RKO (cell line): ENCODE results near the gene DPP8.
A peak's percentile ranks its signal among the peaks of the same experiment; 100 is the strongest.

Source experiments
- DNase-seq: peaks from one replicate; pipeline ENCODE4 v3.0.0-alpha.2; 2016; ENCODE audit warnings: low spot score

Gene DPP8

GRCh38 chr15:65423976-65424679 lies 93.4 kb downstream of the DPP8 start:
- peak; percentile 25 for DNase-seq

- no peak for DNase-seq
Observed at GRCh38 chr15:65423150-65423975, 94.1 kb downstream of the DPP8 start.

- DNase-seq: no peak
Observed at GRCh38 chr15:65421360-65422215, 95.9 kb downstream of the DPP8 start.

GRCh38 chr15:65420975-65421359 lies 96.5 kb downstream of the DPP8 start:
- DNase-seq: no peak

- no peak for DNase-seq
Observed at GRCh38 chr15:65418596-65418995, 98.9 kb downstream of the DPP8 start.

- no peak for DNase-seq
Observed at GRCh38 chr15:65416845-65417416, 100.6 kb downstream of the DPP8 start.

- no peak for DNase-seq
Observed at GRCh38 chr15:65414841-65415621, 102.5 kb downstream of the DPP8 start.

GRCh38 chr15:65413760-65414144 lies 103.7 kb downstream of the DPP8 start:
- DNase-seq: no peak

GRCh38 chr15:65413051-65413759 lies 104.3 kb downstream of the DPP8 start:
- no peak for DNase-seq

- no peak for DNase-seq
Observed at GRCh38 chr15:65412556-65412955, 104.9 kb downstream of the DPP8 start.

- DNase-seq: no peak
Observed at GRCh38 chr15:65411465-65412071, 105.9 kb downstream of the DPP8 start.

GRCh38 chr15:65410972-65411371 lies 106.5 kb downstream of the DPP8 start:
- no peak for DNase-seq

- DNase-seq: no peak
Observed at GRCh38 chr15:65410036-65410435, 107.5 kb downstream of the DPP8 start.

- DNase-seq: peak; percentile 52
Observed at GRCh38 chr15:65409036-65409631, 108.4 kb downstream of the DPP8 start.

GRCh38 chr15:65408324-65409035 lies 109.0 kb downstream of the DPP8 start:
- DNase-seq: no peak

GRCh38 chr15:65406424-65407000 lies 111.0 kb downstream of the DPP8 start:
- DNase-seq: no peak

GRCh38 chr15:65405791-65406423 lies 111.6 kb downstream of the DPP8 start:
- DNase-seq: no peak

- no peak for DNase-seq
Observed at GRCh38 chr15:65404186-65404872, 113.2 kb downstream of the DPP8 start.
